HG02759 (cell line): ENCODE measurements around the gene PRKAR1B.
"Not testable (repeated sequence)": the region's sequence is repeated elsewhere in the genome, so short reads cannot be mapped to it uniquely, and the experiment has no call there.

Experiments
- ATAC-seq: cut with Tn5 transposase; IDR thresholded peaks from one replicate; pipeline ENCODE4 v1.9.1; 2021; ENCODE audit warnings: mild to moderate bottlenecking, moderate library complexity; ENCODE audit not compliant: unreplicated experiment

PRKAR1B gene

DNA sequence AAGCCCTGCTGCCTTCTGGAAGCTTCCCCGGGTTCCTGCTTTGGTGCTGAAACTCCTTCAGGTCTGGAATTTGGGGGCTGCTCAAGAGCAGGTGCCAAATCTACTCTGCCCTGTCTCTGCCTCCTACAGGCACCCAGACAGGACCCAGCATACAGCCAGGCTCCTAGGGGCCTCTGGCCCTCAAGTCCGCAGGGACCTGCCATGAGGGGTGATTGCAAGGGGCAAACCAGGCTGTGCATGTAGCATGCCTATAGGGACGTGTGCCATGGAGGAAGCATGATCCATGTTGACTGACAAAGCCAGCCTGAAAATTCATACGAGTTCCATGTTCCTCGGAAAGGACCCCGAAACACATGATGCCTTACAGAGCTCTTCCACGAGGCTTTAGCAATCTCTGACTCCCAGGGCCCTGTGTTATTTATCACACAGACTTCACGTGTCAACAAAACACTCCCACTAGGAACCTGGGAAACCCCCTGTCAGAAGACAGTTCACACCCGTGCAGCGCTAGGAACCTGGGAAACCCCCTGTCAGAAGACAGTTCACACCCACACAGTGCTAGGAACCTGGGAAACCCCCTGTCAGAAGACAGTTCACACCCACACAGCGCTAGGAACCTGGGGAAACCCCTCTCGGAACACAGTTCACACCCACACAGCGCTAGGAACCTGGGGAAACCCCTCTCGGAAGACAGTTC lies 75.9 kb downstream of the PRKAR1B start:
- ATAC-seq: no peak

- no peak for ATAC-seq
These were observed 76.6 kb downstream of the PRKAR1B start for GRCh38 chr7:650339-651031.

DNA sequence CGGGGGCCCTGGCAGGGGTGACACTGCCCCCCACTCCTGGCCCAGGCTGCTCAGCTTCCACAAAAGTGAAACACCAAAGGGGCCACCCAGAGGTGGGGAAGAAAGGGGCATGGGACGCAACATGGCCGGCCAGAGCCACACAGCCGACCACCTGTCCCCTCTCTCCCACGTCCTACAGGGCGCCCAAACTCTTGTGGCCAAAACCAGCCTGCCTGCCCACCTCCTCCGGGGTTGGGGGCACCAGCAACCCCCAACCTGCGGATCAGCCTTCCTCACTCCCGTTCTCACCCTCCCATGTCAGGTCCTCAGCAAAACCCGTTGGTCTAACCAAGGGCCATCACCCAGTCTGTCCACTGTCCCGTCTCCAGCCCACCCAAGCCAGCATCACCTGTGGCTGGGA lies 80.1 kb downstream of the PRKAR1B start:
- no peak for ATAC-seq

- no peak for ATAC-seq
These were observed 80.6 kb downstream of the PRKAR1B start for GRCh38 chr7:646487-646886.

GRCh38 chr7:645606-646005 lies 81.5 kb downstream of the PRKAR1B start:
- ATAC-seq: no peak

DNA sequence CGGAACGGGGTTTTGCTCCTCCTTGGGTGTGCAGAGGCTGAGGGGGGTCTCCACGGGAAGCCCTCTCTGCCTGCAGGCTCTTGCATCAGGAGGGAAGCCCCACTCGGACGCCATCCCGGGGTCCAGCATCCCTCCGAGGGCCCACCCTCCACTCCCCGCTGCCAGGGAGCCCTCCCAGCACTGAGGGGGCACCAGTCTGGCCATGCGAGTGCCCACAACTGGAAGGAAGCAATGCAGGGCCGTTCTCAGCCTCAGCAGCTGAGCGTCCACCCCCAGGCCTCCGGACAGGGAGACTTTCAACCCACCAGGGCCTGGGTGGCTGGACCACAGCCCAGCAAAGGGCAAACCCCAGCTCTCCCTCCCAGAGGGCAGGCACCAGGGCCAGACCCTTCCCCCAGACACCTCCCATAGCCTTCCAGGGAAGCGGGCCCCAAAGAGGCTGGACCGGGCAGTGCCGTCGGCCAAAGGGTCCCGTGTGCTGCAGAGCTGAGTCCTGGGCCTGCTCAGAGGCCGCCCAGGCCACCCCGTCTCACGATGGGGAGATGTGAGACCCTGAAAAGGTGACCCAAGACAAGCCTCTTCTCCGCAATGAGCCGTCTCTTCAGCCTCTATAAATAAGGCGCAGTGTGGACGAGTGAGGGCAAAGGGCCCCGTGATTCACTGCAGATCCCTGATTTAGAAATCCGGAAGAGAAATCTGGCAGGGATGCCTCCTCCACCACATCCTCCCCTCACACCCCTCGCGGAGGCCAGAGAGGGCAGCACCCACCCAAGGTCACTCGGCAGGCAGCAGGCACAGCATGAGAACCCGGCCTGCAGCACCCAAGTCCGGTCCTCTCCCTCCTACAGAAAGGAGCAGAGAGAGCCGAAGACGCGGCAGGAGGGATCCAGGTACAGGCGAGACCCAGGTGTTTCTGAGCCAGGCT lies 82.4 kb downstream of the PRKAR1B start:
- no peak for ATAC-seq

- ATAC-seq: no peak
These were observed 85.1 kb downstream of the PRKAR1B start for GRCh38 chr7:641966-642365.

DNA sequence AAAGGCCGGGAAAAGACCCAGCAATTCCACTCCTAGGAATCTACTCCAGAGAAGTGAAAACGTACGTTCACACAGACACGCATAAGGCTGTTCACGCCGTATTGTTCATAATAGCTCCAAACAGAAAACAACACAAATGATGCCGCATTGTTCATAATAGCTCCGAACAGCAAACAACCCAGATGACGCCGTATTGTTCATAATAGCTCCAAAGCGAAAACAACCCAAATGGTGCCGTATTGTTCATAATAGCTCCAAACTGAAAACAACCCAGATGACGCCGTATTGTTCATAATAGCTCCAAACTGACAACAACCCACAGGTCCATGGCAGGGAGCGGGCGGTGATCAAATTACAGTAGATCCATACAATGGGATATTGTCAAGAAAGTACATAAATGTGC lies 85.8 kb downstream of the PRKAR1B start:
- no peak for ATAC-seq

DNA sequence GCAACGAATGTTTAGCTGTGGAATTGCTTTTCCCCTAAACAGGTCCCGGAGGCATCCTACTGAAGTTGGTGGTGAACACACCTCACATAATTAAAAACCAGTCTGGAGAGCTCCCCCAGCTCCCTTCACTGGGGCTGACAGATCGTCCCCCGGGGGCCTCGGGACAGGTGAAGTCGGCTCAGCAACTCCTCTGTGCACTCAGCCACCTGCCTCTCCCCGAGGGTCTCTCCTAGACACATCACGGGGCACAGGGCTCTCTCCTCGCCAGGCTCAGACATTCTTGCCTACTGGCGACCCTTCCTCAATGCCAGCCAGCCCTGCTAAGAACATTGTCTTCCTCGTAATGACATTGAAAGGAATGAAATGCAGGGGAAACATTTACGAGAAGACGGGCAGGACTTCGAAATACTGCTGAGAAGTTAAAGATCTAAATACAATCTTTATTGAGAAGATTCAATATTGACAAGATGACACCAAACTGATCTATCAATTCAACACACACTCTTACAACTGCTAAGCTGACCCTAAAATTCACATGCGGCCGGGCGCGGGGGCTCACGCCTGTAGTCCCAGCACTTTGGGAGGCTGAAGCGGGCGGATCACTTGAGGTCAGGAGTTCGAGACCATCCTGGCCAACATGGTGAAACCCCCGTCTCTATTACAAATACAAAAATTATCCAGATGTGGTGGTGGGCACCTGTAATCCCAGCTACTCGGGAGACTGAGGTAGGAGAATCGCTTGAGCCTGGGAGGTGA lies 88.6 kb downstream of the PRKAR1B start:
- no peak for ATAC-seq

DNA sequence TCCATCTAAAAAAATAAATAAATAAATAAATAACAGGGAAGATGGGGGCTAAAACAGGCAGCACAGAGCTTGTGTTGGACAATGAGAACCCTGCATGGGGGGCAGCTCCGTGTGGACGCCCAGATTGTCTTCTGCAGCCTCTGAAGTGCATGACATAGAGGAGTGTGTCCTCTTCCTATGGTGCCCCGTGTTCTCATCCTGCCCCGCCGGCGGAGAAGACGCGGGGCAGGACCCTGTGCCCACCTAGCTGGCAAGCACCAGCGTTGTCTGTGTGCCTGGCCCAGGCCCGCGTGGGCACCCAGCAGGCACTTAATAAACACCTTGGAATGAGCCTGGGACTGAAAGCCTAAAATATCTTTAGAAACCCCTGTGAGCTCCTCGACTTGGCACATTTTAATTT lies 89.3 kb downstream of the PRKAR1B start:
- ATAC-seq: no peak

DNA sequence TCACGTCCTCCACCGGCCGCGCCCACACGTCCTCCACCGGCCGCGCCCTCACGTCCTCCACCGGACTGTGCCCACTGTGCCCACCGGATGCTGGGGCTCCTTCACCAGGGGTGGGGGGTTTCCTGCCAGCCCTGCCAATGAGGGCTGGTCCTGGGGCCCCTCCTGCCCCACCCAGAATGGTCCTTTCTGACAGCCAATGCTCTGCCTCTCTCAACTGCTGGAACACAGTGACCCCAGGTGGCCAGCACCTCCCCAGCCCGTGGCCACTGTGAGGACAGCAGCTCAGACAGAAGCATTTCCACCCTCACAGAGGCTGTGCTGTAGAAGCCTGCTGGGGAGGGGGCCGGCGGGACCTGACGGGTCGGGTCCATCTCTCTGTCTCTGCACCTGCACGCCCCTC lies 90.7 kb downstream of the PRKAR1B start:
- no peak for ATAC-seq

- not testable (repeated sequence) for ATAC-seq
These were observed 91.2 kb downstream of the PRKAR1B start for GRCh38 chr7:635687-636382.

DNA sequence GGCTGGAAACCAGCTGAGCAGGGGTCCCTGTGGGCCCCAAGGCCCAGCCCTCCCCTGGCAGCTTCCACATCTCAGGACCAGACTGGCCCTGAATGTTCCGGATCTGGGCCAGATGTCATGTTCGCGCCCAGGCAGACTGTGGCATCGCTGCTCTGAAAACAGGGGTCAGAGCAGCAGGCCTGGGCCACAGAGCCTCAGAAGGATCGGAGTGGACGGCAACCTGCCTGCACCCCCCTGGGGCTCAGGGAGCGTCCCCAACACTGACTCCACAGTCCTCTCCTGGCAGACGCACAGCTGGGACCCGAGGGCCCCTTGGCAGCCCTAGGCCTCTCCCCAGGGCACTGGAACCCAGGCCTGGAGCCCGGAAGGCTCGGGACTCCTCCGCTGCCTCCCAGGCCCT lies 91.9 kb downstream of the PRKAR1B start:
- ATAC-seq: no peak

DNA sequence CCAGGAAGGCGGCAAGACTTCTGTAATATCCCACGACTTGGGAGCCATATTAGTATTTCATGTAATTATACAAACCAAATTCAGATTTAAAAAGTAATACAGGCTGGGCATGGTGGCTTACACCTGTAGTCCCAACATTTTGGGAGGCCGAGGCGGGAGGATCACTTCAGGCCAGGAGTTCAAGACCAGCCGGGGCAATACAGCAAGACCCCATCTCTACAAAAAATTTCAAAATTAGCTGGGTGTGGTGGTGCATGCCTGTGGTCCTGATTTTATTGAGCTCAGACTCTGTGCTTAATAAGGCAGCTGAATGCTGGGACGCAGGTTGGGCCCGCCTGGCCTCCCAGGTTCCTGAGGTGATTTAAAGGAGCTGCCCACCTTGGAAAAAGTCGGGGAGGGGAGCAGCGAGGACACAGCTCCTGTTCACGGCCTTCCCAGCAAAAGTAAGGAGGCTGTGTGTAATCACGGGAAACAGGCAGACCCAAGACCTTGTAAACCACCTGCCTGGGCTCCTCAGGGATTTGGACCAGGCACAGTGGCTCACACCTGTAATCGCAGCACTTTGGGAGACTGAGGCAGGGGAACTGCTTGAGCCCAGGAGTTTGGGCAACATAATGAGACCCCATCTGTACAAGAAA lies 93.6 kb downstream of the PRKAR1B start:
- ATAC-seq: no peak

DNA sequence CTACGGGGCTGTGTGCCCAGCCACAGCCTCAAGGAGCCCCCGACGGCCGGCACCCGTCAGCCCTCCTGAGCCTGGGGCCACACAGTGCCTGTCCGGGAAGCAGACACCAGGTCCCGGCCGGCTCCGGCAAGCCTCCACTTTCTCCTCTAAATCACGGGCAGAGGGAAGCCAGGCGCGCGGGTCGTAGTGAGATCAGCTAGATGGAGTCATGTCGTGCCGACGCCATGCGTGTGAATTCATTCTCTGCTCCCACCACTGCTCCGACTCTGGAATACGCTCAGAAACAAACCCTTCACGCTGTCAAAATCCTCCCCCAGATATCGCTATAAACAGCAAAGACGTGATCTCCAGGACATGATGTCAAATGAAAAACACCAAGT lies 94.3 kb downstream of the PRKAR1B start:
- ATAC-seq: no peak

DNA sequence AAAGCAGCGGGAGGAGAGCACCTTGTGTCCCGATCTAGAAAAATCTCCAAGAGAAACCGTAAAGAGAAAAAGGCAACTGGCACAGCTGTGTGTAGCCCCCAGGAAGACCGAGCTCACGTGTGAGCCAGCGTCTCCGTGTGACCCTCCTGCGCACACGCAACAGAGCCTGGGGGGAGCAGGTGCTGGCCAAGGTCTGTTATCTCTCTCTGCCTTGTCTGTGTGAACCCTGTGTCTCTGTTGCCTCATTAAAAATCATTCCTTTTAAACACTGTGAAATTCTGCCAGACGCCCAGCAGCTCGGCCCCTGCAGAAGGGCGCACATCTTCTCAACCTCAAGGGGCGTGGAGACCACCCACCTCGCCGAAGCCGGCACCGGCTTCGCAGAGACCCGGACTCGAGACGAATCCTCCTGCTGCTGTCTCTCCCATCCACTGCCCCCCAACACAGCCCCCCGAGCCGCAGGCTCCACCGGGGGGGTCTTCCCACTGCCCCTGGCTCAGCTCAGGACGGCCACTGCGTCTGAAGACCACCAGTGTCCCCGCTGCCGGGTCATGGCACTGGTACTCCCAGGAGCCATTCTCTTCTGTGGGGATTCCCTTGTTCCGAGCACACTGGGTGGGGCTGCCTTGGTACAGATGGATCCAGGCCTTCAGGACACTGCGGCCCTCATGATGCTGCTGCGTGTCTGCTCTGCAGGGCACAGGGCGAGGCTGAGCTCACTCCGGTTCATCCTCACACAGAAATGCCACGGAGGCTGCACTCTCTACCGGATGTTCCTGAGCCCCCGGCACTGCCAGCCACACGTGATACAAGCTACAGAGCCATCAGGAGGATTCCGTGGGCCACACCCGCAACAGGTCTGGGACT lies 94.9 kb downstream of the PRKAR1B start:
- no peak for ATAC-seq

GRCh38 chr7:631291-631711 lies 95.8 kb downstream of the PRKAR1B start:
- ATAC-seq: no peak

DNA sequence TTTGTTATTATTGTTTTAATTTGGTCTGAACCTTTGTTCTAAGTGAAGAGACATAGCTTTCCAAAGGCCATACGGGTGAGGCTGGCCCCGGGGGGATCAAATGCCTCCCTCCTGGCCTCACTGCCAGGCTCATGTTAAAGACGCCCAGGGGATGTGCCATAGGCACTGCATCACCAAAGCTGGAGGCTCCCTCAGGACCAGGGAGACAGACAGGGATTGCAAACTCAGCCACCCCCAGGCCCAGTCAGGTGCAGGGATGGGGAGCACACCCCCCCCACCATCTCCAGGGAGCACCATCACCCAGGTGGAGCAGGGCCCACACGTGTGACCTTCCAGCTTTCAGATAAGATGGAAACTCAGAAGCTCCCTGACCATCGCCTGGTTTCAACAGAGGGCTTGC lies 96.5 kb downstream of the PRKAR1B start:
- no peak for ATAC-seq

DNA sequence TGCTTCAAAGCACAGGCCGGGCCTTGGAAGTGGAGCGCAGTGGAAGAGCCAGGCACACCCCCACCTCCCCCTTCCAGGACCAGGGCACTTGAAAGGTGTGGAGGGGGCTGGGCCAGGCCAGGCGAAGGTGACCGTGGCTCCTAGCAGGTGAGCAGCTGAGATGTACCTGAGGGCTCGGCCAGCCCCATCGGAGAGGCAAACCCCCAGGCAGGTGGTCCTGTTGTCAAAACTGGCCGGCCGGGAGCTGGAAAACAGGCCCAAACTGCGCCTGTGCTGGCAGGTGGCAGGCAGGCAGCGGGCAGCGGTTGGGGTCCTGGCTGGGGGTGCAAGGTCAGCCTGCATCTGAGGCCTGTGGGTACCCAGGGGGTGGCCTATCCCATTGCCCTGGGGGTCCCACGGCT lies 97.0 kb downstream of the PRKAR1B start:
- no peak for ATAC-seq
